Neural progenitor cell (in vitro differentiated cells): ENCODE data around the gene DDO.

Experiments
- CTCF ChIP-seq: fragments of 200-600 bp; sonication (generic); IDR thresholded peaks from 2 replicates; pipeline ENCODE4 v1.5.1; 2017; ENCODE audit warnings: antibody characterized with exemption, mild to moderate bottlenecking
- EZH2 ChIP-seq: fragments of 200-600 bp; sonication (generic); IDR thresholded peaks from 2 replicates; pipeline ENCODE4 v1.6.1; 2017; ENCODE audit warnings: antibody characterized with exemption, mild to moderate bottlenecking, moderate library complexity

- TF ChIP-seq EZH2 = peak; percentile 27
- TF ChIP-seq CTCF = peak; percentile 13
These were observed 57.5 kb downstream of the DDO start, which contains the start of gene METTL24 for GRCh38 chr6:110357664-110358552.
